Sigmoid colon (tissue), 4 donors: Measurements from ENCODE around the gene CRYGN.

Experiments
- CTCF ChIP-seq, 4 experiments: fragments of 450-650 bp in 3 of 4; fragments of 200-600 bp in 1 of 4; IDR thresholded peaks; one replicate each; pipeline ENCODE4 v1.5.1; 2016 to 2019; ENCODE audit warnings: antibody characterized with exemption in 4 of 4, mild to moderate bottlenecking in 3 of 4, moderate library complexity in 2 of 4
- EP300 ChIP-seq, 4 donors: sonication (generic); formaldehyde crosslinking; IDR thresholded peaks; one replicate each; pipeline ENCODE4 v1.6.1; 2017; ENCODE audit warnings: antibody characterized with exemption in 4 of 4
- POLR2A ChIP-seq, 2 donors: fragments of 450-650 bp; IDR thresholded peaks; one replicate each; pipeline ENCODE4 v1.6.1; 2016; ENCODE audit warnings: antibody characterized with exemption in 2 of 2, mild to moderate bottlenecking in 2 of 2, moderate library complexity in 2 of 2
- POLR2AphosphoS5 ChIP-seq, 4 donors: sonication (generic); formaldehyde crosslinking; IDR thresholded peaks; one replicate each; pipeline ENCODE4 v1.6.1; 2017; ENCODE audit warnings: antibody characterized with exemption in 4 of 4

DNA sequence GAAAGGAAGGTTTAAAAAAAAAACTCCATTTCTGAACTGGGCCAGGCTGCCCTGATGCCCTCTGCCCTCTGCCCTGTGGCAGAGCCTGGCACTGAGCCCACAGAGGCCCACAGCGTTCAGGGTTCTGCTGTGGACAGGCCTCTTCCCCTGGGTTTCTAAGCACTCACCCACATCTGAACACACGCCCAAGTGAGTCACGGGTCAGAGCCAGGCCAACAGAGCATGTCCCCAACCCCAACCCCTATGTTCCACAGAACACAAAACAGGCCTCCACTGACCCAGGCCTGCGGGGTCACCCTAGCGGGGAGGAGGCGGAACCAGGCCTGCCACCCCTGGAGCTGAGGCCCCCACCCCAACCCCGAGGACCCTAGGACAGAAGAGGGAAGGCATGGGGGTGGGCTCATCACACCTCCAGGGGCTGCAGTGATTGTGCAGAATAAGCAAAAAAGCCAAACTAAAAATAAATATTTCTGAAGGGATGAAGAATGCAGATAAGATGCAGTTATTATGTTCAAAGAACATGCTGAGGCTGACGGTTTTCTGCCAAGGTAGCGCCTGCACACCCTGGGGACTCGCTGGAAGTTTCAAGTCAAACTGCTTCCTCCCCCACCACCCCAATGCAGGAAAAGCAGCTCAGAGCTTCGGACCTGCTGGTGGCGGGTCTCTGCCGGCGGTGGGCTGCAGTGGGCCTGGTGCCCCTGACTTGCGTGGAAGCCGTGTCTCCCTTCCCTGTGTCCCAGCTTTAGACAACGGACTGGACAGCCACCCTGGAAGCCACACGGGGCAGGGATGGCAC lies 35.5 kb downstream of the CRYGN start:
- no peak for TF ChIP-seq CTCF (IDR thresholded peaks at IDR 0.05)
- no peak for TF ChIP-seq POLR2A (IDR thresholded peaks at IDR 0.05)
- TF ChIP-seq EP300 (IDR thresholded peaks at IDR 0.05) = no peak
- TF ChIP-seq POLR2AphosphoS5 (IDR thresholded peaks at IDR 0.05) = peak; percentile 16 to 45 (median 35)
